ENCODE measurements around the gene CDX1. TPM values are rescaled to one million over a fixed set of nuclear protein-coding genes. Genes with fewer than 3 reads are reported as not detected.

The CDX1 gene
- total RNA-seq, 4 donors from 2014 or later: not detected

DNA sequence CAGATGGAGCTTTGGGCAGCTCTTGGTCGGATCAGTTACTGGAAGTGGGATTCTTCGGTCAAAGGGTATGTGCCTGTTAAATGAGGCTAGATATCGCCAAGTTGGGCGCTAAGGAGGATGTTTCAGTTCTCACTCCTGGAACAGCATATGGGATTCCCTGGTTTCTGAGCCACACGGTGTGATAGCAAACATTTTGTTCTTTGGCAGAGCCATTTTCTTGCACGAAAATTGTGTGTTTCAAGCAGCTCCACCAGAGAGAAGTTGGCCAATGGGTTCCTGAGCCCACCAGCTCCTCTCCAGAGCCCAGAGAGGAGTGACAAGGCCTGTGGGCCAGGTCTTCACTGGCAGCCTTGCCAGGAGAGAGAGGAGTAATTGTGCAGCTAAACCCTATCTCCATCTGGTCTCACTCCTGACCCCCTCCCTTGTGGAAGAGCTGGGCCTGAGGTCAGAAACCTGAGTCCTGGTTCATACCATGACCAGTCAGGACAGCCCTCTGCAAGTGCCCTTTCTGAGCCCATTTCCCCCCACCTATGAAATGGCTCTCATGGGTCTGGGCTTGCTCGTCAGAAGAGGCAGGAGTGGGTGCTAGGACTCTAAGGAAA is 12.5 kb downstream of the CDX1 start:
- no peaks in the 10 kb centered on the region for H3K9me3 ChIP-seq
- no peak for TF ChIP-seq CTCF (IDR thresholded peaks at IDR 0.05)
- TF ChIP-seq POLR2AphosphoS5 (IDR thresholded peaks at IDR 0.05): no peak
- TF ChIP-seq POLR2A (IDR thresholded peaks at IDR 0.05): no peak
- no peak for TF ChIP-seq EP300 (IDR thresholded peaks at IDR 0.05)
- no peak overlapping the region for H3K4me3 ChIP-seq
- no peaks in the 10 kb centered on the region for H3K27me3 ChIP-seq
- peaks cover 0 to 33% (median 19%) of the 10 kb centered on the region in 3 donors for H3K4me1 ChIP-seq
- 74 to 93% methylated on average over 3 to 4 of the region's 7 CpGs for WGBS, 2 donors (ENCODE audit: low coverage in 1 of 2)
- H3K27ac ChIP-seq: peak overlapping the region in 3 of 4 donors; percentile 70 to 79 (median 73)
- no peak for ATAC-seq
- H3K36me3 ChIP-seq: no peaks in the 10 kb centered on the region

DNA sequence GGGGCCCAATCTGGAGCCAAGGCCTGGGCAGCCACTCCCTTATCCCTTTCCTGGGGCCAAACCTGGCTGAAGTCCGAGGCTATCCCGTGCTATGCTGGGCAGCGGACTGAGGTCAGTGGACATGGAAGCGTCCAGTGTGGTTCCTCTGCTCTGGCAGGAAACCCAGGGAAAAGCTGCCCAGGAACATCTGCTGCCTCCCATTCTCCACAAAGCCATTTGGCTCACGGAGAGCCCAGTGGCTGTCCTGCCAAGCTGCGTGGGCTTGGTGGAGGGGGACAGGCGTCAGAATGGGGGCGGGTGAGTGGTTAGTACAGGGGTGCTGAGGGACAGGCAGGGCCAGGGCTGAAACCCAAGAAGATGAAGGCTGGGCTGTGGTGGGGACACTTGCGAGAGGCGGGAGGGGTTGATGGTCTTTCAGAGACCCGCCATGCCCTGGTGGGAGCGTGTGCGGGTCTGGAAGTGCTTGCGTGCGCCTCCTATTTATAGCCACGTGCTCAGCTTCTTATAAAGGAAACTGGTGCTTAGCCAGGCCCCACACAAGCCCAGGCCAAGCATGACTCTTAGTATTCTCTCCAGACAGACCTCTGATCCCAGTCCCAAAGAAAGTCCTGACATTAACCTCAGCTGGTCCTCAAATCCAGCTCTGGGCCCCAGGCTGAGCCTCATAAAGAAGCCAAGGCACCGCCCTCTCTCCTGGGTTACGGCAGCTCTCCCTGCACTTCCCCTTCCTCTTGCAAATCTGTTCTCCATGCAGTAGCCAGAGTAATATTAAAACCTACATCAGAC is 13.9 kb downstream of the CDX1 start:
- no peaks in the 10 kb centered on the region for H3K9me3 ChIP-seq
- no peak overlapping the region for H3K4me3 ChIP-seq
- H3K27ac ChIP-seq: peak overlapping the region in 3 of 4 donors; percentile 70 to 79 (median 73)
- H3K36me3 ChIP-seq: no peaks in the 10 kb centered on the region
- TF ChIP-seq CTCF (IDR thresholded peaks at IDR 0.05) (no peak), POLR2AphosphoS5 (IDR thresholded peaks at IDR 0.05) (peak; percentile 31), POLR2A (IDR thresholded peaks at IDR 0.05) (no peak), EP300 (IDR thresholded peaks at IDR 0.05) (no peak)
- 45 to 53% methylated on average over 4 to 10 of the region's 18 CpGs for WGBS, 2 donors (ENCODE audit: low coverage in 1 of 2)
- ATAC-seq: peak; percentile 81
- H3K27me3 ChIP-seq: no peaks in the 10 kb centered on the region
- peaks cover 0 to 33% (median 19%) of the 10 kb centered on the region in 3 donors for H3K4me1 ChIP-seq

GRCh38 chr5:150181027-150181426 is 14.4 kb downstream of the CDX1 start:
- no peaks in the 10 kb centered on the region for H3K36me3 ChIP-seq
- WGBS, 2 donors (ENCODE audit: low coverage in 1 of 2): 33 to 48% methylated on average over 4 to 5 of the region's 5 CpGs
- H3K4me1 ChIP-seq: peaks cover 0 to 33% (median 19%) of the 10 kb centered on the region in 3 donors
- H3K9me3 ChIP-seq: no peaks in the 10 kb centered on the region
- peak; percentile 11 for ATAC-seq
- H3K27me3 ChIP-seq: no peaks in the 10 kb centered on the region
- peak overlapping the region in 3 of 4 donors; percentile 70 to 79 (median 73) for H3K27ac ChIP-seq
- no peak overlapping the region for H3K4me3 ChIP-seq
- TF ChIP-seq EP300 (IDR thresholded peaks at IDR 0.05) (no peak), POLR2AphosphoS5 (IDR thresholded peaks at IDR 0.05) (no peak), POLR2A (IDR thresholded peaks at IDR 0.05) (no peak), CTCF (IDR thresholded peaks at IDR 0.05) (no peak)

- 82 to 89% methylated on average over 2 of the region's 9 CpGs for WGBS, 2 donors (ENCODE audit: low coverage in 1 of 2)
- H3K4me1 ChIP-seq: peaks cover 0 to 33% (median 19%) of the 10 kb centered on the region in 3 donors
- ATAC-seq: no peak
- no peaks in the 10 kb centered on the region for H3K27me3 ChIP-seq
- TF ChIP-seq EP300 (IDR thresholded peaks at IDR 0.05): no peak
- no peak for TF ChIP-seq POLR2A (IDR thresholded peaks at IDR 0.05)
- TF ChIP-seq POLR2AphosphoS5 (IDR thresholded peaks at IDR 0.05): no peak
- no peak for TF ChIP-seq CTCF (IDR thresholded peaks at IDR 0.05)
- no peaks in the 10 kb centered on the region for H3K9me3 ChIP-seq
- peak overlapping the region in 2 of 4 donors; percentile 73 to 79 for H3K27ac ChIP-seq
- no peak overlapping the region for H3K4me3 ChIP-seq
- no peaks in the 10 kb centered on the region for H3K36me3 ChIP-seq
These were observed 15.4 kb downstream of the CDX1 start for GRCh38 chr5:150181766-150182545.
